GM10266 (cell line): ENCODE measurements around the gene PFKL.

Experiments
- DNase-seq: peaks from one replicate; pipeline ENCODE4 v3.0.0; 2012; ENCODE audit errors: extremely low spot score
- CTCF ChIP-seq: IDR thresholded peaks from 2 replicates; pipeline ENCODE4 v1.5.1; 2012; ENCODE audit warnings: mild to moderate bottlenecking, low read depth; ENCODE audit not compliant: control insufficient read depth, insufficient read depth; ENCODE audit errors: missing control alignments

Gene PFKL

GRCh38 chr21:44326272-44326647, 26.4 kb downstream of the PFKL start:
- no peak for DNase-seq
- no peak for TF ChIP-seq CTCF

DNA sequence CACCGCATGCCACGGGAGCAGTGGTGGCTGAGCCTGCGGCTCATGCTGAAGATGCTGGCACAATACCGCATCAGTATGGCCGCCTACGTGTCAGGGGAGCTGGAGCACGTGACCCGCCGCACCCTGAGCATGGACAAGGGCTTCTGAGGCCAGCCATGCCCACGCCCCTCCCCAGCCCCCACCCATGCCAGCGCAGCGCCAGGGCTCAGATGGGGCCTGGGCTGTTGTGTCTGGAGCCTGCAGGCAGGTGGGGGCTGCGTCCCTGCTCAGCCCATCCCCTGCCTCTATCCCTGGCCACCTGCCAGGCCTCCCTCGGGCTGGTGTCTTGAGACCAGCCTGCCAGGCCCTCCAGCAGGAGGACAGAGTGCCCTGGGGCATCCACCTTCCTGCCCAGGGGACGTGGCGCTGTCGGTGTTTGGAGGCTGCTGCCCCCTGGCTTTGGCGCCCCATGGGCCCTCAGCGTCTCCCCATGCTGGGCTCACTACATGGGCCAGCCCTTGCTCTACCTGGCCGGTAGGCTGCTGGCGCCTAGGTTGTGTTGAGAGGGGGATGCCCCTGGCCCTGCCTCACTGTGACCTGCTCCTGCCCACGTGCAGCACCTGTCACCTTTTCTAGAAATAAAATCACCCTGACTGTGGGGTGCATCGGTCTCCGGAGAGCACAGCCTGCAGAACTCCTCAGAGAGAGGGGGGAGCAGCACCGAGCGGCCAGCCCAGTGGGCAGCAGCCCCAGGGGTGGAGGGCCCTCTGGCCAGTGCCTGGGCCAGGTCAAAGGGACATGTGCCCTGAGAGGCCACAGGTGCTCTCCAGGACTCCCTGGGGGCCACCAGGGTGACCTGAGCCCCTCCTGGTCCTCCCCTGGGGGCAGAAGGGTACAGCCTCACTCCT, 27.1 kb downstream of the PFKL start:
- TF ChIP-seq CTCF = no peak
- no peak for DNase-seq

- TF ChIP-seq CTCF = no peak
- no peak for DNase-seq
These were observed 27.7 kb downstream of the PFKL start for GRCh38 chr21:44327603-44327974.

- TF ChIP-seq CTCF = no peak
- no peak for DNase-seq
These were observed 28.5 kb downstream of the PFKL start for GRCh38 chr21:44328242-44328895.

GRCh38 chr21:44329086-44329889, 29.4 kb downstream of the PFKL start:
- no peak for TF ChIP-seq CTCF
- DNase-seq = no peak

GRCh38 chr21:44329971-44330681, 30.3 kb downstream of the PFKL start:
- no peak for TF ChIP-seq CTCF
- DNase-seq = no peak
